T-helper 2 cell treated with Interferon-gamma antibody and Interleukin-4, amounts not matched to agents 5 μg/mL and 100 μg/mL, for 36 hours (primary cell): ENCODE results near the gene RPS6KA3.

Source experiments
- DNase-seq: peaks from one replicate; pipeline ENCODE4 v3.0.0; 2021; ENCODE audit warnings: low spot score
- H3K27ac Mint-ChIP-seq: one replicate; pipeline ENCODE4 v1.8.0; 2021; ENCODE audit warnings: mild to moderate bottlenecking, mixed read lengths
- H3K27me3 Mint-ChIP-seq: one replicate; pipeline ENCODE4 v1.8.0; 2021; ENCODE audit warnings: low read depth, mixed read lengths
- H3K36me3 Mint-ChIP-seq: one replicate; pipeline ENCODE4 v1.8.0; 2021; ENCODE audit warnings: low read depth, mixed read lengths
- H3K4me1 Mint-ChIP-seq: one replicate; pipeline ENCODE4 v1.8.0; 2021; ENCODE audit warnings: low read depth, mixed read lengths
- H3K4me3 Mint-ChIP-seq: one replicate; pipeline ENCODE4 v1.8.0; 2022; ENCODE audit warnings: mild to moderate bottlenecking, moderate library complexity, mixed read lengths
- H3K9me3 Mint-ChIP-seq: one replicate; pipeline ENCODE4 v1.8.0; 2021; ENCODE audit warnings: mixed read lengths

The RPS6KA3 gene

DNA sequence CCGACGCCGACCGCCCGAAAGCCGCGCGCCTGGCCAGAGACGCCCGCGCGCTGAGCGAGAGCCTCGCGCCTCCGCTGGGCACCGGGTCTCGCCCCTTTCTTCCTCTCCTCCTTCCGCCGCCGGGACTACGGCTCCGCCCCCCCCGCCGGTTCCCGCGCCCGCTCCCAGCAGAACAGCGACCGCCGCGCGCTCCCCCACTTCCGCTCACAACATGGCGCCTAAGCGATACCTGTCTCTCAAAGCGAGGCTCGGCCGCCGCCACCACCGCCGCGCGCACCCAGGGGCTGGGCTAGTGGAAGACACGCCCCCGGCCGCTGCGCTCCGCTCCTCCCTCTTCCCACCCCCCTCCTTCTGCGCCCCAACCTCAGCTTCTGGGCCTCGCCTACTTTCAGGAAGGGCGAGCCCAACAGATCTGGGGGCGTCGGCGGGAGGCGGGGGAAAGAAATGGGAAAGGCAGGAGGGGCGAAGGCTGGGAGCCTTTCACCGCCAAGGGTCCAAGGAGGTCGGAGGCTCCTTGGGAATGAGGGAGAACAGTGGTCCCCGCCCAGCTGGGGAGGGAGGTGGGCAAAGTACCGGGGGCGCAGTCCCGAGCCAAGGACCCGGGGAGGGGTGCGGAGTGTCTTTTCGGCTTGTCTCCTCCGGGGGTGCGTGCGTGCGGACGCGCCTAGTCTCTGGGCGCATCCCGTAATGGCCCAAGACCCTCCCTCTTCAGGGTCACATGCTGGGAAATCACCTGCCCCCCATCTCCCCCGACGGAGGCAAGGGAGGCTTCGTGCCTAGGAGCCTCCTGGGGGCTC is at the start of gene RPS6KA3:
Gene RPS6KA3 (minus strand): TSS at position 100 of the 797 bp plus-strand sequence. CDS start 277 bp downstream, outside the sequence.
- Mint-ChIP-seq H3K4me1 (peaks cover 20% of the 10 kb centered on the region), H3K27ac (peak within 1 kb of the TSS; percentile 96), H3K27me3 (peaks cover 16% of the 10 kb centered on the region), H3K4me3 (peak within 1 kb of the TSS; percentile 96), H3K36me3 (peaks cover 8% of the 10 kb centered on the region), H3K9me3 (no peaks in the 10 kb centered on the region)
- DNase-seq: peak; percentile 89

DNA sequence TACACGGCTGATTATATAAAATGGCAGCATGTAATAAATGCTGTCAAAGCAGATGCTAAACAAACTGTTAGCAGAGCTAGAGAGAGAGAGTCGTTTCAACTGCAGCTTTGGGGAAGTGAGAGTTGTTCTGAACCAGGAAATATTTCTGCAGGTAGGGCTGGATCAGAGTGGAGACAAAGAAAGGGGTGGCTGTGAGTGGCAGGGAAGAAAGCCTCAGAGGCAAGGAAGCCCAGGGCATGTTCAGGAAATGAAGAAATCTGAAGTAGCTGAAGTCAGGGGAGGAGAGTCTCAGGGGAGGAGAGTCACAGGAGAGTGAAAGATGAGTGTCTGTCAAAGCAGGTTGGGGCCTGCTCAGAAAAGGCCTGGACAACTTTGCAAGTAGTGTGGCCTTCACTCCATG is 48.4 kb upstream of the RPS6KA3 start:
- H3K4me1 Mint-ChIP-seq: peaks cover 7% of the 10 kb centered on the region
- no peak for DNase-seq
- no peak overlapping the region for H3K4me3 Mint-ChIP-seq
- H3K9me3 Mint-ChIP-seq: no peaks in the 10 kb centered on the region
- H3K36me3 Mint-ChIP-seq: no peaks in the 10 kb centered on the region
- H3K27ac Mint-ChIP-seq: no peak overlapping the region
- H3K27me3 Mint-ChIP-seq: peaks cover 8% of the 10 kb centered on the region

DNA sequence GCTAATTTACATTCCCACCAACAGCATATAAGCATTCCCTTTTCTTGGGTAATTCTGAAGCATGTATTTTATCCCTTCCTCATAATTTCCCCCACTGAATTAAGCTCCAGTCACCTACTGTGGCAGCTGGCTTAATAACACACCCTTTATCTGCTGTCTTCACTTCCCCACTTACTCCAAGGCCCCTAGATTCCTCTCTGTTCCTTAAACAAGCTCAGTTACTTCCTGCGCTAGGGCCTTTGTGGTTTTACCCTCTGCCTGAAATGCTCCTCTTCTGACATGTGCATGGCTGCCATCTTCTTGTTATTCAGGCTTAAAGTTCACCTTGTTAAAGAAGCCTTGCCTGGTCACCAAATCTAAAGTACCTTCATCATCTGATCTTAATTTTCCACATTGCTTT is 47.2 kb upstream of the RPS6KA3 start:
- Mint-ChIP-seq H3K4me3 (no peak overlapping the region), H3K27me3 (peaks cover 5% of the 10 kb centered on the region), H3K36me3 (no peaks in the 10 kb centered on the region), H3K9me3 (no peaks in the 10 kb centered on the region), H3K4me1 (peaks cover 7% of the 10 kb centered on the region), H3K27ac (no peak overlapping the region)
- DNase-seq: no peak

DNA sequence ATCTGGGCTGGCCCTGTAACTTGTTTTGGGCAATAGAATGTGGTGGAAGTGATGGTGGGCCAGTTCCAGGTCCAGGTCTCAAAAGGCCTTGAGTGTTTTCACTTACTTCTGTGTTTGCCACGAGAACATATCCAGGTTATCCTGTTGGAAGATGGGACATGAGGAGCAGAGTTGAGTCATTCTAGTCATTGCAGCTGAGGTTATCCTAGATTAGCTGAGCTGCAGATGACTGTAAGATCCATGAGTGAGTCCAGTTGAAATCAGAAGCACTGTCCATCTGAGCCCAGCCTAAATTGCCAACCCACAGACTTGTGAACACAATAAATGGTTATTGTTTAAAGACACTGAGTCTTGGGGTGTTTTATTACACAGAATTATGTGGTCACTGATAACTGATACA is 45.3 kb upstream of the RPS6KA3 start:
- H3K4me3 Mint-ChIP-seq: no peak overlapping the region
- peaks cover 7% of the 10 kb centered on the region for H3K4me1 Mint-ChIP-seq
- H3K36me3 Mint-ChIP-seq: no peaks in the 10 kb centered on the region
- no peak overlapping the region for H3K27ac Mint-ChIP-seq
- no peak for DNase-seq
- no peaks in the 10 kb centered on the region for H3K9me3 Mint-ChIP-seq
- H3K27me3 Mint-ChIP-seq: peaks cover 3% of the 10 kb centered on the region

DNA sequence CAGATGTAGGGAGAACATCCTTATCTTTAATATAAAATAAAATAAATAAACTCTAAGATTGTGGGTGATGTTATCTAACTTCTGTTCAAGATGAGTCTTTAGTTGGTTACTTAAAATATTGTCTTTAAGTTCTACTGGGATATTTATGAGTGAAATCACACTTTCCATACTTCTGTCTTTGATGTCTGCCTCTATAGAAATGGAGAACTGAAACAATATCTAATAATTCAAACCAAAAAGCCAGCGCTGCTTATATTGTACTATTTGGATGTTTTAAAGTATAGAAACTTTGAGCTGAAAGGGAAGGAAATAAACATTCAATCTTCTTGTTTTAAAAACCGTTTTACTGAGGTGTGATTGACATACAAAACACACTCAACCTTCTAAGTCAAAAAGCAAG is 44.8 kb upstream of the RPS6KA3 start:
- no peaks in the 10 kb centered on the region for H3K36me3 Mint-ChIP-seq
- H3K4me3 Mint-ChIP-seq: no peak overlapping the region
- DNase-seq: no peak
- H3K9me3 Mint-ChIP-seq: no peaks in the 10 kb centered on the region
- peaks cover 7% of the 10 kb centered on the region for H3K4me1 Mint-ChIP-seq
- H3K27ac Mint-ChIP-seq: no peak overlapping the region
- H3K27me3 Mint-ChIP-seq: peaks cover 2% of the 10 kb centered on the region

GRCh38 chrX:20309806-20310205 is 43.1 kb upstream of the RPS6KA3 start:
- H3K27me3 Mint-ChIP-seq: peaks cover 11% of the 10 kb centered on the region
- no peak overlapping the region for H3K4me3 Mint-ChIP-seq
- no peaks in the 10 kb centered on the region for H3K9me3 Mint-ChIP-seq
- DNase-seq: no peak
- no peaks in the 10 kb centered on the region for H3K36me3 Mint-ChIP-seq
- peaks cover 3% of the 10 kb centered on the region for H3K4me1 Mint-ChIP-seq
- H3K27ac Mint-ChIP-seq: no peak overlapping the region

- no peak for DNase-seq
- Mint-ChIP-seq H3K27me3 (peaks cover 13% of the 10 kb centered on the region), H3K27ac (no peak overlapping the region), H3K4me1 (no peaks in the 10 kb centered on the region), H3K36me3 (no peaks in the 10 kb centered on the region), H3K4me3 (no peak overlapping the region), H3K9me3 (no peaks in the 10 kb centered on the region)
Measured at GRCh38 chrX:20306668-20307067, 40.0 kb upstream of the RPS6KA3 start.

- Mint-ChIP-seq H3K27ac (no peak overlapping the region), H3K4me1 (no peaks in the 10 kb centered on the region), H3K27me3 (peaks cover 35% of the 10 kb centered on the region), H3K9me3 (no peaks in the 10 kb centered on the region), H3K36me3 (no peaks in the 10 kb centered on the region), H3K4me3 (no peak overlapping the region)
- DNase-seq: no peak
Measured at GRCh38 chrX:20300822-20301221, 34.1 kb upstream of the RPS6KA3 start.

DNA sequence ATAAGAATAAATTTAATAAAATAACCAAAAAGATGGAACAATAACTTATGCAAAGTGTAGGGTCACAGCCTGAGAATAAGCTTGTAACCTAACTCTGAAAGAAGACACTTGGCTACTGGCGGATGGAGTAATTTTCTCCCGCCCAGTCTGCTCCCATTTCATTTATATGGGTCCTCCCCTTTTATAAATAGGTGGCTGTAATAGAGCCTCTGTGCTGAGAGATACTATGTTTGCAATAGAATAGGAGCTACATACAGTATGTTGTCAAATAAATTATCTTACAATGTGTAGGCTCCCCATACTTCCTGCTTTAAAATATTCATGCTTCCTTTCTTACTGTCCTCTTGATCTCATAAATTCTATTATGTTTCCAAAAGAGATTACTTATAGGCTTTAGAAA is 28.2 kb upstream of the RPS6KA3 start:
- Mint-ChIP-seq H3K27ac (no peak overlapping the region), H3K36me3 (no peaks in the 10 kb centered on the region), H3K4me1 (no peaks in the 10 kb centered on the region), H3K4me3 (no peak overlapping the region), H3K9me3 (no peaks in the 10 kb centered on the region), H3K27me3 (peaks cover 27% of the 10 kb centered on the region)
- DNase-seq: no peak

- no peak overlapping the region for H3K4me3 Mint-ChIP-seq
- H3K9me3 Mint-ChIP-seq: no peaks in the 10 kb centered on the region
- no peak overlapping the region for H3K27ac Mint-ChIP-seq
- DNase-seq: no peak
- H3K36me3 Mint-ChIP-seq: no peaks in the 10 kb centered on the region
- H3K4me1 Mint-ChIP-seq: no peaks in the 10 kb centered on the region
- peaks cover 27% of the 10 kb centered on the region for H3K27me3 Mint-ChIP-seq
Measured at GRCh38 chrX:20294284-20294683, 27.6 kb upstream of the RPS6KA3 start.

GRCh38 chrX:20285511-20285910 is 18.8 kb upstream of the RPS6KA3 start:
- Mint-ChIP-seq H3K36me3 (no peaks in the 10 kb centered on the region), H3K9me3 (peaks cover 5% of the 10 kb centered on the region)

DNA sequence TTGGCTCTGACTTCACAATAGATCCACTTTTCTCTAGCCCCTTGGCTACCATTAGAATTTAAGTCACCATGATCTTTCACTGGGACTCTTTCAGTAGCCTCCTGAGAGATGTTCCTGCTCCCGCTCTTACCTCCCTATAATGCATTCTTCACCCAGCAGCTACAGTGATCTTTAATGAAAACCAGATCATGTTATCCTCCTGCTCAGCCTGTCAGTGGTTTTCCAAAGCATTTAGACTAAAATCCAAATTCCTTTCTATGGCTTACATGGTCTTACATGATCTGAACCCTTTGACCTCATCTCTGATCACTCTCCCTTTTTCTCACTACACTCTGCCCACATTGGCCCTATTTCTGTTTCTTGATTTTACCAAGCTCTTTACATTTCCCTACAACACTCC is 18.3 kb upstream of the RPS6KA3 start:
- no peak for DNase-seq
- H3K4me3 Mint-ChIP-seq: no peak overlapping the region
- peaks cover 7% of the 10 kb centered on the region for H3K27me3 Mint-ChIP-seq
- no peaks in the 10 kb centered on the region for H3K4me1 Mint-ChIP-seq
- no peaks in the 10 kb centered on the region for H3K36me3 Mint-ChIP-seq
- no peak overlapping the region for H3K27ac Mint-ChIP-seq
- peaks cover 5% of the 10 kb centered on the region for H3K9me3 Mint-ChIP-seq

More at GRCh38 chrX:20285511-20285910, 18.8 kb upstream of the RPS6KA3 start:
- no peak for DNase-seq
- H3K4me1 Mint-ChIP-seq: no peaks in the 10 kb centered on the region
- H3K4me3 Mint-ChIP-seq: no peak overlapping the region
- no peak overlapping the region for H3K27ac Mint-ChIP-seq
- H3K27me3 Mint-ChIP-seq: peaks cover 7% of the 10 kb centered on the region

DNA sequence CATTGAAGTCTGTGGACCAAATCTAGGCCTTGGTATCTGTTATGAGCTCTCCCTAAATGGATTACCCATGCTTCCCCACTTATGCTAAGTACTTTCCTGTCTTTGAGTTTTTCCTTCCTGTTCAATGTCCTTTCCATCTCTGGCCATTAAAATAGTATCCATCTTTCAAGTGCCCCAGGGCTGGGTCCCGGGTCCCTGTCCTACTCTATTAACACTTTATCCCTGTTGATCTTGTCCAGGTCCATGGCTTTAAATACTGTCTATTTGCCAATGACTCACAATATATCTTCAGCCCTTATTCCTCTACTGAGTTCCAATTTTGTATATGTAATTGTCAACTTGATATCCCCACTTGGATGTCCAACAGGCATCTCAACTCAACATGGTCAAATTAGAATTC is 17.7 kb upstream of the RPS6KA3 start:
- H3K9me3 Mint-ChIP-seq: peaks cover 5% of the 10 kb centered on the region
- no peak overlapping the region for H3K27ac Mint-ChIP-seq
- peaks cover 7% of the 10 kb centered on the region for H3K27me3 Mint-ChIP-seq
- no peak overlapping the region for H3K4me3 Mint-ChIP-seq
- DNase-seq: no peak
- no peaks in the 10 kb centered on the region for H3K36me3 Mint-ChIP-seq
- H3K4me1 Mint-ChIP-seq: no peaks in the 10 kb centered on the region

DNA sequence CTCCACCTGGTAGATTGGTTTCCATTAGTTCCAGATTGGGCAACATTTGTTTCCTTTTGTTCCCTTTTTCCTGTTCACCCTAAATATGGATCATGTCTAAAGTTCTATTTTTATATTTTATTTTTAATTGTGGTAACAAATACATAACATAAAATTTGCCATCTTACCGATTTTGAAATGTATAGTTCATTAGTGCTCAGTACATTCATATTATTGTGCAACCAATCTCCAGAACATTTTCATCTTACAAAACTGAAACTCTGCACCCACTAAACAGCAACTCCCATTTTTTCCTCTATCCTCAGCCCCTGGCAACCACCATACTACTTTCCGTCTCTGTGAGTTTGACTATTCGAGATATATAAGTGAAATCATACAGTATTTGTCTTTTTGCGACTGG is 14.2 kb upstream of the RPS6KA3 start:
- Mint-ChIP-seq H3K9me3 (no peaks in the 10 kb centered on the region), H3K4me3 (no peak overlapping the region), H3K4me1 (no peaks in the 10 kb centered on the region), H3K27me3 (peaks cover 23% of the 10 kb centered on the region), H3K27ac (no peak overlapping the region), H3K36me3 (no peaks in the 10 kb centered on the region)
- DNase-seq: no peak

DNA sequence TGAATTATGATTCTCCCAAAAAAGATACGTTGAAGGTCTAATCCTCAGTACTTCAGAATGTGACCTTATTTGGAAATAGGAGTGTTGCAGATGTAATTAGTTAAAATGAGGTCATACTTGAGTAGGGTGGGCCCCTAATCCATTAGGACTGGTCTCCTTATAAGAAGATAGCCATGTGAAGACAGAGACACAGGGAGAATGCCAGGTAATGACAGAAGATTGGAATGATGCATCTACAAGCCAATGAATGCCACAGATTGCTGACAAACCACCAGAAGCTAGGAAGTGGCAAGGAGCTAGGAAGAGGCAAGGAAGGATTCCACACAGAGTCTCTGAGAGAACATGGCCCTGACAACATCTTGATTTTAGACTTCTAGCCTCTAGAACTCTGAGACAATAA is 7.4 kb upstream of the RPS6KA3 start:
- no peaks in the 10 kb centered on the region for H3K4me1 Mint-ChIP-seq
- no peaks in the 10 kb centered on the region for H3K36me3 Mint-ChIP-seq
- no peak overlapping the region for H3K4me3 Mint-ChIP-seq
- no peaks in the 10 kb centered on the region for H3K9me3 Mint-ChIP-seq
- H3K27me3 Mint-ChIP-seq: peaks cover 41% of the 10 kb centered on the region
- no peak overlapping the region for H3K27ac Mint-ChIP-seq
- no peak for DNase-seq
